Uterus (tissue), 2 donors: ENCODE measurements around the gene IRS2.

Source experiments
- POLR2A ChIP-seq, 2 donors: fragments of 450-650 bp; IDR thresholded peaks; one replicate each; pipeline ENCODE4 v1.6.1; 2016; ENCODE audit warnings: antibody characterized with exemption in 2 of 2, mild to moderate bottlenecking in 1 of 2, moderate library complexity in 1 of 2
- TF ChIP-seq, protein P1 (sequence below), 4 experiments: fragments of 200-600 bp in 2 of 4; fragments of 450-650 bp in 2 of 4; sonication (generic) in 2 of 4; IDR thresholded peaks; one replicate each; pipeline ENCODE4 v1.5.1; 2016 to 2019; ENCODE audit warnings: antibody characterized with exemption in 4 of 4, mild to moderate bottlenecking in 2 of 4, moderate library complexity in 1 of 4

- TF ChIP-seq, protein P1, sequence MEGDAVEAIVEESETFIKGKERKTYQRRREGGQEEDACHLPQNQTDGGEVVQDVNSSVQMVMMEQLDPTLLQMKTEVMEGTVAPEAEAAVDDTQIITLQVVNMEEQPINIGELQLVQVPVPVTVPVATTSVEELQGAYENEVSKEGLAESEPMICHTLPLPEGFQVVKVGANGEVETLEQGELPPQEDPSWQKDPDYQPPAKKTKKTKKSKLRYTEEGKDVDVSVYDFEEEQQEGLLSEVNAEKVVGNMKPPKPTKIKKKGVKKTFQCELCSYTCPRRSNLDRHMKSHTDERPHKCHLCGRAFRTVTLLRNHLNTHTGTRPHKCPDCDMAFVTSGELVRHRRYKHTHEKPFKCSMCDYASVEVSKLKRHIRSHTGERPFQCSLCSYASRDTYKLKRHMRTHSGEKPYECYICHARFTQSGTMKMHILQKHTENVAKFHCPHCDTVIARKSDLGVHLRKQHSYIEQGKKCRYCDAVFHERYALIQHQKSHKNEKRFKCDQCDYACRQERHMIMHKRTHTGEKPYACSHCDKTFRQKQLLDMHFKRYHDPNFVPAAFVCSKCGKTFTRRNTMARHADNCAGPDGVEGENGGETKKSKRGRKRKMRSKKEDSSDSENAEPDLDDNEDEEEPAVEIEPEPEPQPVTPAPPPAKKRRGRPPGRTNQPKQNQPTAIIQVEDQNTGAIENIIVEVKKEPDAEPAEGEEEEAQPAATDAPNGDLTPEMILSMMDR (IDR thresholded peaks at IDR 0.05) = no peak
- no peak for TF ChIP-seq POLR2A (IDR thresholded peaks at IDR 0.05)
Measured at GRCh38 chr13:109768616-109769015, 17.8 kb downstream of the IRS2 start.
